HG03521 (cell line): ENCODE results near the gene PARN.
"Not testable (repeated sequence)": the region's sequence is repeated elsewhere in the genome, so short reads cannot be mapped to it uniquely, and the experiment has no call there.

Experiments used
- ATAC-seq: cut with Tn5 transposase; IDR thresholded peaks from one replicate; pipeline ENCODE4 v1.9.1; 2021; ENCODE audit warnings: mild to moderate bottlenecking, moderate library complexity; ENCODE audit not compliant: unreplicated experiment

Gene PARN

GRCh38 chr16:14445937-14446715, 183.9 kb downstream of the PARN start:
- no peak for ATAC-seq

- no peak for ATAC-seq
These were observed 184.9 kb downstream of the PARN start for GRCh38 chr16:14444979-14445810.

GRCh38 chr16:14441533-14441932, 188.5 kb downstream of the PARN start:
- not testable (repeated sequence) for ATAC-seq

GRCh38 chr16:14438256-14438655, 191.8 kb downstream of the PARN start:
- no peak for ATAC-seq

GRCh38 chr16:14437426-14437825, 192.6 kb downstream of the PARN start:
- no peak for ATAC-seq

GRCh38 chr16:14436401-14436955, 193.6 kb downstream of the PARN start:
- ATAC-seq: no peak

GRCh38 chr16:14434860-14435259, 195.2 kb downstream of the PARN start:
- no peak for ATAC-seq

GRCh38 chr16:14428971-14429637, 201.0 kb downstream of the PARN start:
- ATAC-seq: not testable (repeated sequence)

GRCh38 chr16:14428043-14428442, 202.0 kb downstream of the PARN start:
- no peak for ATAC-seq

- no peak for ATAC-seq
These were observed 202.6 kb downstream of the PARN start for GRCh38 chr16:14427371-14427948.

GRCh38 chr16:14424595-14424994, 205.5 kb downstream of the PARN start:
- no peak for ATAC-seq

- ATAC-seq: no peak
These were observed 206.7 kb downstream of the PARN start for GRCh38 chr16:14423344-14423743.

- no peak for ATAC-seq
These were observed 209.2 kb downstream of the PARN start for GRCh38 chr16:14420721-14421488.

- ATAC-seq: not testable (repeated sequence)
These were observed 209.8 kb downstream of the PARN start for GRCh38 chr16:14420243-14420642.

GRCh38 chr16:14419817-14420216, 210.2 kb downstream of the PARN start:
- ATAC-seq: no peak

GRCh38 chr16:14418795-14419225, 211.2 kb downstream of the PARN start:
- no peak for ATAC-seq

- no peak for ATAC-seq
These were observed 213.9 kb downstream of the PARN start for GRCh38 chr16:14416184-14416583.

- ATAC-seq: no peak
These were observed 214.8 kb downstream of the PARN start for GRCh38 chr16:14415291-14415690.

GRCh38 chr16:14409563-14409962, 220.5 kb downstream of the PARN start:
- ATAC-seq: no peak

- ATAC-seq: no peak
These were observed 222.2 kb downstream of the PARN start for GRCh38 chr16:14407786-14408399.
